H9 (cell line): ENCODE results near the gene SWI5. TPM values are rescaled to one million over a fixed set of nuclear protein-coding genes. Genes with fewer than 3 reads are reported as not detected.

ENCODE experiments used
- DNase-seq: peaks from one replicate; pipeline ENCODE4 v3.0.0-alpha.2; 2017
- H2AFZ ChIP-seq: one replicate; pipeline ENCODE4 v1.6.1; 2013; ENCODE audit warnings: mild to moderate bottlenecking, low read length, control low read depth, moderate library complexity
- H2AK5ac ChIP-seq: 2 replicates; pipeline ENCODE4 v1.6.1; 2013; ENCODE audit warnings: low read length, control low read depth, mixed read lengths; ENCODE audit not compliant: insufficient read length
- H2BK120ac ChIP-seq: one replicate; pipeline ENCODE4 v1.6.1; 2013; ENCODE audit warnings: low read depth, mild to moderate bottlenecking, low read length, control low read depth, inconsistent platforms; ENCODE audit not compliant: poor library complexity, severe bottlenecking
- H2BK12ac ChIP-seq: 2 replicates; pipeline ENCODE4 v1.6.1; 2013; ENCODE audit warnings: low read length, control low read depth, mixed read lengths, low read depth; ENCODE audit not compliant: insufficient read length
- H2BK15ac ChIP-seq: 2 replicates; pipeline ENCODE4 v1.6.1; 2013; ENCODE audit warnings: low read depth, low read length, control low read depth
- H2BK20ac ChIP-seq: one replicate; pipeline ENCODE4 v1.6.1; 2013; ENCODE audit warnings: low read depth, mild to moderate bottlenecking, low read length, control low read depth, inconsistent platforms; ENCODE audit not compliant: poor library complexity, severe bottlenecking
- H2BK5ac ChIP-seq: 2 replicates; pipeline ENCODE4 v1.6.1; 2013; ENCODE audit warnings: low read length, control low read depth, mixed read lengths; ENCODE audit not compliant: insufficient read length
- H3K14ac ChIP-seq: 2 replicates; pipeline ENCODE4 v1.6.1; 2013; ENCODE audit warnings: low read length, control low read depth; ENCODE audit not compliant: insufficient read depth
- H3K18ac ChIP-seq: 2 replicates; pipeline ENCODE4 v1.6.1; 2013; ENCODE audit warnings: low read depth, mild to moderate bottlenecking, mixed read lengths, low read length, control low read depth; ENCODE audit not compliant: insufficient read length
- H3K23ac ChIP-seq: 2 replicates; pipeline ENCODE4 v1.6.1; 2013; ENCODE audit warnings: low read length, control low read depth, mixed read lengths, low read depth; ENCODE audit not compliant: insufficient read length
- H3K23me2 ChIP-seq: 2 replicates; pipeline ENCODE4 v1.6.1; 2013; ENCODE audit warnings: low read depth, mild to moderate bottlenecking, mixed read lengths, low read length, control low read depth; ENCODE audit not compliant: insufficient read length, poor library complexity, severe bottlenecking
- H3K27ac ChIP-seq: 2 replicates; pipeline ENCODE4 v1.5.1; 2013; ENCODE audit warnings: low read length, control low read depth, mixed read lengths, low read depth; ENCODE audit not compliant: insufficient read length
- H3K27me3 ChIP-seq: 2 replicates; pipeline ENCODE4 v1.6.1; 2013; ENCODE audit warnings: low read length, control low read depth, inconsistent platforms; ENCODE audit not compliant: insufficient read depth
- H3K4ac ChIP-seq: 2 replicates; pipeline ENCODE4 v1.6.1; 2013; ENCODE audit warnings: low read depth, mild to moderate bottlenecking, control low read depth, inconsistent platforms, low read length, moderate library complexity
- H3K4me1 ChIP-seq: 2 replicates; pipeline ENCODE4 v1.6.1; 2013; ENCODE audit warnings: low read length, control low read depth, inconsistent platforms; ENCODE audit not compliant: insufficient read depth
- H3K4me2 ChIP-seq: 2 replicates; pipeline ENCODE4 v1.6.1; 2013; ENCODE audit warnings: low read length, control low read depth, mixed read lengths; ENCODE audit not compliant: insufficient read length, insufficient read depth
- H3K56ac ChIP-seq: 2 replicates; pipeline ENCODE4 v1.6.1; 2013; ENCODE audit warnings: low read depth, mild to moderate bottlenecking, mixed read lengths, low read length, control low read depth; ENCODE audit not compliant: insufficient read length
- H3K79me1 ChIP-seq: 2 replicates; pipeline ENCODE4 v1.6.1; 2013; ENCODE audit warnings: low read depth, mild to moderate bottlenecking, moderate library complexity, low read length, control low read depth, inconsistent platforms; ENCODE audit not compliant: insufficient read depth, poor library complexity, severe bottlenecking
- H3K79me2 ChIP-seq: 2 replicates; pipeline ENCODE4 v1.6.1; 2013; ENCODE audit warnings: low read length, control low read depth, inconsistent platforms; ENCODE audit not compliant: insufficient read depth
- H3K9ac ChIP-seq: 2 replicates; pipeline ENCODE4 v1.6.1; 2013; ENCODE audit warnings: low read length, control low read depth, mixed read lengths; ENCODE audit not compliant: insufficient read length; ENCODE audit errors: extremely low read depth
- H3K9me3 ChIP-seq: one replicate; pipeline ENCODE4 v1.6.1; 2013; ENCODE audit warnings: low read depth, low read length, inconsistent platforms; ENCODE audit not compliant: control insufficient read depth
- H3T11ph ChIP-seq: one replicate; pipeline ENCODE4 v1.6.1; 2013; ENCODE audit warnings: mild to moderate bottlenecking, low read length, control low read depth, inconsistent platforms
- H4K20me1 ChIP-seq: one replicate; pipeline ENCODE4 v1.6.1; 2013; ENCODE audit not compliant: control insufficient read depth, insufficient read length, insufficient read depth
- H4K5ac ChIP-seq: 2 replicates; pipeline ENCODE4 v1.6.1; 2013; ENCODE audit warnings: low read depth, mild to moderate bottlenecking, mixed read lengths, low read length, control low read depth; ENCODE audit not compliant: insufficient read length
- H4K8ac ChIP-seq: replicated peaks from 2 replicates; pipeline ENCODE4 v1.6.1; 2013; ENCODE audit warnings: low read length, control low read depth, mixed read lengths, low read depth; ENCODE audit not compliant: insufficient read length
- H4K91ac ChIP-seq: 2 replicates; pipeline ENCODE4 v1.6.1; 2013; ENCODE audit warnings: low read depth, mild to moderate bottlenecking, moderate library complexity, mixed read lengths, low read length, control low read depth; ENCODE audit not compliant: insufficient read length
- H3K27ac Mint-ChIP-seq, 3 experiments: 2 replicates in 2 of 3; 3 replicates in 1 of 3; pipeline ENCODE4 v1.8.0; 2020 to 2021; ENCODE audit warnings: mixed read lengths in 3 of 3, mild to moderate bottlenecking in 1 of 3, moderate library complexity in 1 of 3
- H3K27me3 Mint-ChIP-seq: 2 replicates; pipeline ENCODE4 v1.8.0; 2021; ENCODE audit warnings: low read depth, mild to moderate bottlenecking, moderate library complexity, mixed read lengths
- H3K36me3 Mint-ChIP-seq, 3 experiments: 2 replicates in 2 of 3; 3 replicates in 1 of 3; pipeline ENCODE4 v1.8.0; 2020 to 2021; ENCODE audit warnings: low read depth in 3 of 3, mixed read lengths in 3 of 3; ENCODE audit not compliant: insufficient read depth in 1 of 3
- H3K4me1 Mint-ChIP-seq, 2 experiments: 2 replicates each; pipeline ENCODE4 v1.8.0; 2020; ENCODE audit warnings: mixed read lengths in 2 of 2
- H3K4me3 Mint-ChIP-seq, 2 experiments: 2 replicates in 1 of 2; 3 replicates in 1 of 2; pipeline ENCODE4 v1.8.0; 2020 to 2021; ENCODE audit warnings: mild to moderate bottlenecking in 2 of 2, mixed read lengths in 2 of 2, moderate library complexity in 1 of 2
- H3K9me3 Mint-ChIP-seq, 2 experiments: 2 replicates in 1 of 2; 3 replicates in 1 of 2; pipeline ENCODE4 v1.8.0; 2020; ENCODE audit warnings: mild to moderate bottlenecking in 2 of 2, mixed read lengths in 2 of 2, moderate library complexity in 1 of 2
- CTCF ChIP-seq: fragments of 200-600 bp; sonication (generic); conservative IDR thresholded peaks from 3 replicates; pipeline ENCODE4 v1.8.0; 2021; ENCODE audit warnings: antibody characterized with exemption, mild to moderate bottlenecking
- WGBS: extraction: QIAGEN DNeasy Blood & Tissue Kit; methylation state at CpG from one replicate; pipeline ENCODE4 v1.1.7; 2013; ENCODE audit warnings: missing lambda C conversion rate, low lambda C conversion rate, mixed read lengths; ENCODE audit not compliant: insufficient read length; ENCODE audit errors: extremely low coverage; 5-methylcytosine and 5-hydroxymethylcytosine counted together
- total RNA-seq: library from RNA; stranded (reverse); gene quantifications from 2 replicates; pipeline ENCODE4 v1.2.1, GENCODE V29; 2021

Gene SWI5
- total RNA-seq, 1 experiment from 2014 or later = 25.6 TPM

DNA sequence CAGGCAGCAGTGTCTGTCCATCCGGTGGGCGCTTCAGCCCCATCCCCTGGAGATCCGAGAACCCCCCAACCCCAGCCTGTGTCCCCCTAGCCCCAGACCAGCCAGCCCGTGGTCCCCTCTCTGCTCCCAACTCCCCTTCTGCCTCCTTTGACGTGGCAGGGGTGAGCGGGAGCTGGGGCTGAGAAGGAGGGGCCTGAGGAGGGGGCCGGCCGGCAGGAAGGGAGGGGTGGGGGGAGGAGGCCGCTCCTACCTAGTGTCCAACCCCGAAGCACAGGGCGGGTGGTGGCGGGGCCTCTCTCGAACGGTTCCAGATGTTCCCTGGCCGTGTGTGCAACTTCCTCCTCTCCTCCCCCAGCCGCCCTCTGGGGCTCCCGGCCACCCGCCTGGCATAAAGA is 31.2 kb upstream of the SWI5 start:
- H2BK15ac ChIP-seq = no peak overlapping the region
- H2BK20ac ChIP-seq = no peak overlapping the region
- Mint-ChIP-seq H3K27ac (no peak overlapping the region), H3K36me3 (peaks cover 13 to 27% (median 19%) of the 10 kb centered on the region in 3 experiments), H3K4me1 (peaks cover 20 to 26% of the 10 kb centered on the region in 2 experiments), H3K27me3 (peaks cover 3% of the 10 kb centered on the region), H3K4me3 (no peak overlapping the region), H3K9me3 (no peaks in the 10 kb centered on the region)
- peak; percentile 85 for DNase-seq
- TF ChIP-seq CTCF = no peak
- H2AFZ ChIP-seq = no peak overlapping the region
- no peak overlapping the region for H3K18ac ChIP-seq
- H3K4me2 ChIP-seq = no peak overlapping the region
- H4K8ac ChIP-seq = no peak overlapping the region
- H2BK5ac ChIP-seq = no peak overlapping the region
- no peaks in the 10 kb centered on the region for H3K79me1 ChIP-seq
- peaks cover 5% of the 10 kb centered on the region; the same call in 1 of the 2 replicates for H3K4me1 ChIP-seq
- no peak overlapping the region for H3K9ac ChIP-seq
- H4K91ac ChIP-seq = no peak overlapping the region
- H2BK120ac ChIP-seq = no peak overlapping the region
- H3K27ac ChIP-seq = no peak overlapping the region
- H3K14ac ChIP-seq = no peak overlapping the region
- H3K56ac ChIP-seq = no peak overlapping the region
- H2AK5ac ChIP-seq = no peak overlapping the region
- no peaks in the 10 kb centered on the region for H3K27me3 ChIP-seq
- H3K79me2 ChIP-seq = no peaks in the 10 kb centered on the region
- H3T11ph ChIP-seq = no peak overlapping the region
- H4K20me1 ChIP-seq = peaks cover 5% of the 10 kb centered on the region
- no peak overlapping the region for H3K23ac ChIP-seq
- no peak overlapping the region for H2BK12ac ChIP-seq
- H3K4ac ChIP-seq = no peak overlapping the region
- H3K23me2 ChIP-seq = peaks cover 1% of the 10 kb centered on the region
- no peaks in the 10 kb centered on the region for H3K9me3 ChIP-seq
- no CpG with 5 or more reads among the region's 18 CpGs for WGBS
- H4K5ac ChIP-seq = no peak overlapping the region
